H1 (cell line): ENCODE results near the gene RASGEF1C. TPM values are rescaled to one million over a fixed set of nuclear protein-coding genes. Genes with fewer than 3 reads are reported as not detected.

Experiments used
- CTCF ChIA-PET: fragments of 300-600 bp; sonication (Branson Sonifier 250); formaldehyde crosslinking; loops from one replicate; lab custom pipeline; 2021; ENCODE audit not compliant: partially characterized antibody; lab: Charles Lee
- POLR2A ChIA-PET: fragments of 300-600 bp; sonication (Branson Sonifier 250); formaldehyde crosslinking; loops from one replicate; lab custom pipeline; 2021; ENCODE audit warnings: inconsistent platforms; ENCODE audit not compliant: partially characterized antibody; lab: Charles Lee
- DNase-seq, 2 experiments: peaks; one replicate each; pipeline versions ENCODE4 v3.0.0 to v3.0.0-alpha.2; 2010 to 2022; ENCODE audit warnings: low spot score in 2 of 2, low read depth in 1 of 2, mixed read lengths in 1 of 2
- FAIRE-seq: peaks from 2 replicates; lab custom pipeline; 2011; peaks lifted over from hg19 to GRCh38; lab: Jason Lieb, UNC
- H2AFZ ChIP-seq: 2 replicates; pipeline ENCODE4 v1.8.1; 2012; ENCODE audit warnings: low read length, inconsistent platforms
- H2AK5ac ChIP-seq: 2 replicates; pipeline ENCODE4 v1.6.1; 2013; ENCODE audit warnings: low read depth, low read length
- H2BK120ac ChIP-seq: replicated peaks from 2 replicates; pipeline ENCODE3; 2013; ENCODE audit warnings: low read depth, low read length, inconsistent platforms
- H2BK12ac ChIP-seq: 2 replicates; pipeline ENCODE4 v1.6.1; 2013; ENCODE audit warnings: low read depth, low read length
- H2BK15ac ChIP-seq: 2 replicates; pipeline ENCODE4 v1.6.1; 2013; ENCODE audit warnings: low read length
- H2BK20ac ChIP-seq: 2 replicates; pipeline ENCODE4 v1.6.1; 2013; ENCODE audit warnings: low read length
- H2BK5ac ChIP-seq: 2 replicates; pipeline ENCODE4 v1.6.1; 2013; ENCODE audit warnings: low read depth, low read length
- H3K14ac ChIP-seq: 2 replicates; pipeline ENCODE4 v1.6.1; 2013; ENCODE audit warnings: inconsistent platforms; ENCODE audit not compliant: insufficient read length
- H3K18ac ChIP-seq: 2 replicates; pipeline ENCODE4 v1.6.1; 2013; ENCODE audit warnings: low read length; ENCODE audit errors: extremely low read depth
- H3K23ac ChIP-seq: 2 replicates; pipeline ENCODE4 v1.6.1; 2013; ENCODE audit warnings: inconsistent platforms; ENCODE audit not compliant: insufficient read length
- H3K23me2 ChIP-seq: 2 replicates; pipeline ENCODE4 v1.6.1; 2013; ENCODE audit warnings: low read depth, low read length
- H3K27ac ChIP-seq: 2 replicates; pipeline ENCODE4 v1.6.1; 2011; ENCODE audit warnings: low read depth, low read length, inconsistent platforms
- H3K27me3 ChIP-seq, 4 experiments: replicated peaks in 1 of 4; 1 replicate in 1 of 4; 2 replicates in 3 of 4; pipeline versions ENCODE4 v1.6.1 to v1.8.1; 2011 to 2013; ENCODE audit warnings: low read length in 3 of 4, mild to moderate bottlenecking in 3 of 4, inconsistent platforms in 2 of 4, mixed read lengths in 2 of 4, moderate library complexity in 1 of 4; ENCODE audit not compliant: control insufficient read depth in 3 of 4, insufficient read depth in 3 of 4; ENCODE audit errors: extremely low read depth in 1 of 4
- H3K36me3 ChIP-seq, 4 experiments: 2 replicates each; pipeline versions ENCODE4 v1.6.1 to v1.8.1; 2011 to 2013; ENCODE audit warnings: mild to moderate bottlenecking in 4 of 4, low read length in 3 of 4, moderate library complexity in 2 of 4, control low read depth in 1 of 4, inconsistent platforms in 1 of 4; ENCODE audit not compliant: insufficient read depth in 4 of 4, control insufficient read depth in 2 of 4
- H3K4ac ChIP-seq: replicated peaks from 2 replicates; pipeline ENCODE3; 2013; ENCODE audit warnings: low read length, low read depth, mixed read lengths, inconsistent platforms; ENCODE audit not compliant: insufficient read length
- H3K4me1 ChIP-seq, 4 experiments: replicated peaks in 1 of 4; 1 replicate in 1 of 4; 2 replicates in 3 of 4; pipeline versions ENCODE4 v1.6.1 to v1.8.1; 2011 to 2013; ENCODE audit warnings: low read length in 3 of 4, inconsistent platforms in 2 of 4, mixed read lengths in 1 of 4; ENCODE audit not compliant: insufficient read depth in 4 of 4, control insufficient read depth in 3 of 4
- H3K4me2 ChIP-seq, 2 experiments: 2 replicates each; pipeline versions ENCODE4 v1.6.1 to v1.8.1; 2011 to 2013; ENCODE audit warnings: low read depth in 2 of 2, low read length in 2 of 2, control low read depth in 1 of 2, inconsistent platforms in 1 of 2, mild to moderate bottlenecking in 1 of 2; ENCODE audit not compliant: insufficient read depth in 1 of 2
- H3K4me3 ChIP-seq, 4 experiments: fragments of 200-600, 300-600 bp in 1 of 4; sonication (generic), shearing (Covaris generic), sonication (Bioruptor Twin) in 1 of 4; 2 replicates each; pipeline versions ENCODE4 v1.5.1 to v1.8.1; 2011 to 2016; ENCODE audit warnings: low read length in 4 of 4, low read depth in 3 of 4, control low read depth in 2 of 4, inconsistent platforms in 2 of 4, mild to moderate bottlenecking in 2 of 4, mixed read lengths in 1 of 4, moderate library complexity in 1 of 4; ENCODE audit not compliant: insufficient read depth in 2 of 4; ENCODE audit errors: extremely low read depth in 1 of 4
- H3K56ac ChIP-seq: replicated peaks from 2 replicates; pipeline ENCODE3; 2013; ENCODE audit warnings: low read depth, mild to moderate bottlenecking, mixed read lengths, low read length, inconsistent platforms; ENCODE audit not compliant: insufficient read length
- H3K79me1 ChIP-seq: 2 replicates; pipeline ENCODE4 v1.6.1; 2013; ENCODE audit warnings: low read depth, low read length, control low read depth
- H3K79me2 ChIP-seq, 2 experiments: 2 replicates each; pipeline versions ENCODE4 v1.6.1 to v1.8.1; 2012 to 2013; ENCODE audit warnings: low read length in 2 of 2, mild to moderate bottlenecking in 2 of 2, inconsistent platforms in 1 of 2; ENCODE audit not compliant: insufficient read depth in 2 of 2, control insufficient read depth in 1 of 2
- H3K9ac ChIP-seq, 4 experiments: replicated peaks in 1 of 4; 1 replicate in 1 of 4; 2 replicates in 3 of 4; pipeline versions ENCODE4 v1.6.1 to v1.8.1; 2011 to 2013; ENCODE audit warnings: low read depth in 3 of 4, low read length in 3 of 4, control low read depth in 2 of 4, mild to moderate bottlenecking in 2 of 4, moderate library complexity in 2 of 4, inconsistent platforms in 1 of 4; ENCODE audit errors: extremely low read depth in 1 of 4
- H3K9me3 ChIP-seq, 2 experiments: 2 replicates each; pipeline versions ENCODE4 v1.6.1 to v1.8.1; 2012 to 2013; ENCODE audit warnings: mild to moderate bottlenecking in 2 of 2, moderate library complexity in 2 of 2, control low read depth in 1 of 2, inconsistent platforms in 1 of 2, low read depth in 1 of 2, low read length in 1 of 2, mixed read lengths in 1 of 2; ENCODE audit not compliant: insufficient read depth in 2 of 2
- H4K20me1 ChIP-seq, 2 experiments: replicated peaks in 1 of 2; 2 replicates each; pipeline versions ENCODE3 to v1.8.1; 2011 to 2013; ENCODE audit warnings: inconsistent platforms in 2 of 2, low read length in 2 of 2, mild to moderate bottlenecking in 1 of 2; ENCODE audit not compliant: insufficient read depth in 2 of 2, control insufficient read depth in 1 of 2
- H4K5ac ChIP-seq: 2 replicates; pipeline ENCODE4 v1.6.1; 2013; ENCODE audit warnings: low read length, low read depth, mixed read lengths, inconsistent platforms; ENCODE audit not compliant: insufficient read length
- H4K8ac ChIP-seq: 2 replicates; pipeline ENCODE4 v1.8.0; 2013; ENCODE audit warnings: mild to moderate bottlenecking, moderate library complexity, low read length, inconsistent platforms; ENCODE audit not compliant: insufficient read depth; ENCODE audit errors: extremely low read depth
- H4K91ac ChIP-seq: replicated peaks from 2 replicates; pipeline ENCODE3; 2013; ENCODE audit warnings: low read length, mixed read lengths, inconsistent platforms; ENCODE audit not compliant: insufficient read length
- CREB1 ChIP-seq: IDR thresholded peaks from 2 replicates; pipeline ENCODE4 v1.6.1; 2012; ENCODE audit warnings: inconsistent platforms
- RFX5 ChIP-seq: IDR thresholded peaks from 2 replicates; pipeline ENCODE4 v1.6.1; 2011; ENCODE audit warnings: low read depth, low read length, improper control_type of control experiment, borderline replicate concordance
- SAP30 ChIP-seq: fragments of 300-600 bp; sonication (generic); IDR thresholded peaks from 2 replicates; pipeline ENCODE4 v1.7.1; 2012; ENCODE audit warnings: low read length, moderate library complexity, mild to moderate bottlenecking, inconsistent platforms; ENCODE audit not compliant: insufficient read depth, insufficient replicate concordance
- WGBS, 2 experiments: shearing (Covaris generic) in 1 of 2; methylation state at CpG; one replicate each; pipeline versions ENCODE4 v1.1.6 to v1.1.7; 2013 to 2015; ENCODE audit warnings: low lambda C conversion rate in 2 of 2, mixed read lengths in 2 of 2, inconsistent platforms in 1 of 2, low coverage in 1 of 2, missing lambda C conversion rate in 1 of 2; ENCODE audit not compliant: insufficient replicate concordance in 2 of 2, insufficient coverage in 1 of 2, insufficient read length in 1 of 2; ENCODE audit errors: extremely low coverage in 1 of 2, missing lambda C conversion rate in 1 of 2; 5-methylcytosine and 5-hydroxymethylcytosine counted together
- polyA plus RNA-seq, 7 experiments: library from polyadenylated mRNA; depleted of rRNA in 3 of 7; stranded (reverse) in 5 of 7; unstranded in 2 of 7; fragments of >200 nt in 5 of 7; fragments of 200-250 nt in 2 of 7; gene quantifications; 1 replicate in 5 of 7; 2 replicates in 1 of 7; 4 replicates in 1 of 7; pipeline versions ENCODE4 v1.2.1 to v1.2.3, GENCODE V29; 2011 to 2013; ENCODE audit warnings: missing spikeins in 2 of 7, mixed read lengths in 2 of 7
- total RNA-seq: library from RNA; stranded (reverse); fragmentation: NEBNext Ultra II Directional; extraction: Animal tissue kit (Norgen Biotek cat#: 25700); gene quantifications from 2 replicates; pipeline ENCODE4 v1.2.1, GENCODE V29; 2021

RASGEF1C gene
- total and polyA plus RNA-seq, 2 of the 8 experiments (the other 6 are each of a cell fraction or from before 2014, with no cell fraction given) = 0.26 to 0.61 TPM

DNA sequence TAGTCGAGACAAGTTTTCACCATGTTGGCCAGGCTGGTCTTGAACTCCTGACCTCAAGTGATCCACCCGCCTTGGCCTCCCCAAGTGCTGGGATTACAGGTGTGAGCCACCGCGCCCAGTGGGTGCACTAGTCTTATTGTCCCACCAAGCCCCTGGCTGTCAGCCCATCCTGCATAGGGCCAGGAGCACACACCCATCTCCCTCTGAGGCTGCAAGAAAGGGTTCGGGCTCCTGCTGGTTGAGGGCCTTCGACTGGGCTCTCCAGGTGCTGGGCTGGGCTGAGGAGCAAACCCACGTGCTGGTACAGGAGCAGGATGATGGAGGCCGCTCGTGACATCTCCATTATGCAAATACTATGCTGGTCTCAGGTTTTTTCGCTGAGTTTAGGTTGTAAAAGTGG lies 112.4 kb downstream of the RASGEF1C start:
- FAIRE-seq (no peak), DNase-seq (no peak)
- no peak overlapping the region for H4K5ac ChIP-seq
- H3K79me1 ChIP-seq = no peaks in the 10 kb centered on the region
- H3K4me2 ChIP-seq = no peak overlapping the region
- no peaks in the 10 kb centered on the region; a peak in 1 of 7 replicates for H3K4me1 ChIP-seq
- no peak overlapping the region for H2BK120ac ChIP-seq
- ChIA-PET CTCF (interaction anchor here (1.2 kb wide), 1 partner anchor 121 kb away, joined by 3 read pairs; no protein-coding TSS in a partner anchor), POLR2A (no interaction called here)
- WGBS, 2 experiments = 93% methylated on average over 10 of the region's 10 CpGs; no CpG with 5 or more reads in 1 of the 2 experiments
- no peak overlapping the region for H2BK12ac ChIP-seq
- no peak overlapping the region for H2BK20ac ChIP-seq
- no peak overlapping the region for H3K4me3 ChIP-seq
- H3K9me3 ChIP-seq = 0 out of 4 replicates have a peak, but pooled peaks cover 0 to 3% of the 10 kb centered on the region in 2 experiments
- H3K27me3 ChIP-seq = no peaks in the 10 kb centered on the region
- H3K18ac ChIP-seq = no peak overlapping the region
- no peak overlapping the region for H3K14ac ChIP-seq
- H3K79me2 ChIP-seq = no peaks in the 10 kb centered on the region
- H3K23me2 ChIP-seq = no peaks in the 10 kb centered on the region
- no peak overlapping the region for H2AK5ac ChIP-seq
- no peak overlapping the region for H2AFZ ChIP-seq
- no peak overlapping the region for H4K91ac ChIP-seq
- no peak overlapping the region for H3K4ac ChIP-seq
- TF ChIP-seq CREB1 (no peak), RFX5 (no peak), SAP30 (no peak)
- H3K23ac ChIP-seq = no peak overlapping the region
- H3K9ac ChIP-seq = no peak overlapping the region
- no peak overlapping the region for H2BK15ac ChIP-seq
- H3K56ac ChIP-seq = no peak overlapping the region
- no peaks in the 10 kb centered on the region for H4K20me1 ChIP-seq
- H3K27ac ChIP-seq = no peak overlapping the region
- H3K36me3 ChIP-seq = no peaks in the 10 kb centered on the region
- no peak overlapping the region for H2BK5ac ChIP-seq
- no peak overlapping the region for H4K8ac ChIP-seq
